Fibroblast of lung (primary cell): Measurements from ENCODE around the gene COLQ.

Source experiments
- EZH2 ChIP-seq: IDR thresholded peaks from 2 replicates; pipeline ENCODE4 v1.5.1; 2012; ENCODE audit warnings: low read length, control low read depth, mild to moderate bottlenecking; ENCODE audit errors: missing control alignments
- TF ChIP-seq, protein P1 (sequence below), 2 donors: IDR thresholded peaks in 1 of 2; conservative IDR thresholded peaks in 1 of 2; 1 replicate in 1 of 2; 2 replicates in 1 of 2; pipeline ENCODE4 v1.5.1; 2011 to 2012; ENCODE audit warnings: low read length in 2 of 2, control low read depth in 1 of 2, inconsistent platforms in 1 of 2, low read depth in 1 of 2, mild to moderate bottlenecking in 1 of 2

DNA sequence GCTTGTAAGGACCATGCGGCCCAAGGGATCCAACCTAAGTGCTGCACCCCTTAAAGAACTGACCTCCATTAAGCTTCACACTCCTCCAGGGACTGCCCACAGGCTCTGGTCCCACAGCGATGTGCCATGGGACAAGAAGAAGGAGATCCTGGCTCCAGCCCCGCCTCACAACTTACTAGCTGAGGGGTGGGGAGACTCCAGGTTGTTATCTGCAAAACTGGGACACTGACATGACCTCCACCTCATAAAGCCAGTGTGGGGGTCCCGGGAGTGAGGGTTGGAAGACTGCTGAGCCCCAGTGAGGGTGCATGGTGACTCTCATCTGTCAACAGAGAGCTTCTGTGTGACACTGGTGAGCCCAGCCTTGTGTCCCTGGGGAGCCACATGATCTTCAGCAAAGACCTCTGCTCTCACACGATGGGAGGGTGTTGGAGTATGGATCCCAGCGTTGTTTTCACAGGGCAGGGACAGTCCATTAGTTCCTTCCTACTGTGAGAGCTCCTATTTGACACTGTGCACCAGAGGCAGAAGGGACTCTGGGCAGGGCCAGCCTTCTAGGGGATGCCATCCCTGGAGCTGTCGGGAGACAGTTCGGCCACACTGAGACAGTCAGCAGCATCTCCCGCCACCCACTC lies 67.4 kb downstream of the COLQ start:
- TF ChIP-seq, protein P1, sequence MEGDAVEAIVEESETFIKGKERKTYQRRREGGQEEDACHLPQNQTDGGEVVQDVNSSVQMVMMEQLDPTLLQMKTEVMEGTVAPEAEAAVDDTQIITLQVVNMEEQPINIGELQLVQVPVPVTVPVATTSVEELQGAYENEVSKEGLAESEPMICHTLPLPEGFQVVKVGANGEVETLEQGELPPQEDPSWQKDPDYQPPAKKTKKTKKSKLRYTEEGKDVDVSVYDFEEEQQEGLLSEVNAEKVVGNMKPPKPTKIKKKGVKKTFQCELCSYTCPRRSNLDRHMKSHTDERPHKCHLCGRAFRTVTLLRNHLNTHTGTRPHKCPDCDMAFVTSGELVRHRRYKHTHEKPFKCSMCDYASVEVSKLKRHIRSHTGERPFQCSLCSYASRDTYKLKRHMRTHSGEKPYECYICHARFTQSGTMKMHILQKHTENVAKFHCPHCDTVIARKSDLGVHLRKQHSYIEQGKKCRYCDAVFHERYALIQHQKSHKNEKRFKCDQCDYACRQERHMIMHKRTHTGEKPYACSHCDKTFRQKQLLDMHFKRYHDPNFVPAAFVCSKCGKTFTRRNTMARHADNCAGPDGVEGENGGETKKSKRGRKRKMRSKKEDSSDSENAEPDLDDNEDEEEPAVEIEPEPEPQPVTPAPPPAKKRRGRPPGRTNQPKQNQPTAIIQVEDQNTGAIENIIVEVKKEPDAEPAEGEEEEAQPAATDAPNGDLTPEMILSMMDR (conservative IDR thresholded peaks at IDR 0.05 in 1 of 2, IDR thresholded peaks at IDR 0.05 in 1 of 2; ENCODE audit: low read depth in 1 of 2, low read length in 2 of 2): no peak
- no peak for TF ChIP-seq EZH2
